ENCODE results near the gene TDRD12. TPM values are rescaled to one million over a fixed set of nuclear protein-coding genes. Genes with fewer than 3 reads are reported as not detected.
A peak's percentile ranks its signal among the peaks of the same experiment; 100 is the strongest.

Gene TDRD12
- polyA plus RNA-seq, 4 donors, result 0.11 to 1.2 (median 0.67) TPM

DNA sequence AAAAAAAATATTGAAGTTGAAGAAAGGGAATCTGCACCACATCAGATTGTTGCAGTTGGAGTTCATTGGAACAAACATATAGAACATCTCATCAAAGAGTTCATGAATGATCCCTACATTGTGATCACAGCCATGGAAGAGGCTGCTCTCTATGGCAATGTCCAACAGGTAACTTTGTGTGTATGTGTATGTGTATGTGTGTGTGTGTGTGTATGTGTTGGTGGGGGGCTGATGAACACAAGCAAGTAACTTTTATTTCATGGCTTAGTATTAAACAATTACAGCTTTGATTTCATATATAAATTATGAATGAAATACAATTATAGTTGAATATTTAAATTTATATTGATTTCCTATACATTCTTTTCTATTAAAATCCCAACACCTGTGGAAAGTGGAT lies 80.6 kb downstream of the TDRD12 start:
- DNase-seq (ENCODE audit: low read depth in 4 of 4, low spot score in 2 of 4), result no peak

DNA sequence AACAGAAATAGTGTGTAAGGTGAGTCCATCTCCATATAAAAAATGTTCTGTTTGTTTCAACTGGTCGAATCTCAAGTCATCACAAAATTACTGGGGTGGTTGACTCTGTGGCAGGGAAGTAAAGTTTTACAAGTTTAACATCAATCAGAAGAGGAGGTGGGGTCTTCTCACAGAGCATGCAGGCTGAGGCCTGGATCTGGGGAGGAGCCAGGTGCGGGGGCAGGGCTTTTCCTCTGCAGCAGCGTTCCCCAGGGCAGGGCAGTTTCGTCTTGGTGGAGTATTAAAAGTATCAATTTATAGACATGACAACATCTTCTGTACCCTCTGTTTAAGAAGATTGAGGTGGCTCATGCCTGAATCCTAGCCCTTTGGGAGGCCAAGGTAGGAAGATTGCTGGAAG lies 81.2 kb downstream of the TDRD12 start:
- DNase-seq (ENCODE audit: low read depth in 4 of 4, low spot score in 2 of 4), result no peak

DNA sequence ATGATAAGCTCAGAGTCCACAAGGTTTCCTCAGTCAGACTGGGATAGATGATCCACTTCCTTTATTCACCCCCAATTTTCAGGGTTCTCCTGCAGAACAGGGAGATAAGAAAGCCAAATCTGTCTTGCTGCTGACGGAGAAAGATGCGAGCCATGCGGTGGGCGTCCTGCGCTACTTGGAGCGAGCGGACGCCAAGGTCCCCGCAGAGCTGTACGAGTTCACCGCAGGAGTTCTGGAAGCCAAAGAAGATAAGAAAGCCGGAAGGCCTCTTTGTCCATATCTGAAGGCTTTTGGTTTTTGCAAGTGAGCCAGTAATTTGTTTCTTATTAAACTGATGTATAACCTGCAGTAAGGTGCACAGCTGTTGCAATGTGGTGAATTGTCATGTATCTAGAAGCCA lies 83.3 kb downstream of the TDRD12 start:
- DNase-seq (ENCODE audit: low read depth in 4 of 4, low spot score in 2 of 4), result no peak

DNA sequence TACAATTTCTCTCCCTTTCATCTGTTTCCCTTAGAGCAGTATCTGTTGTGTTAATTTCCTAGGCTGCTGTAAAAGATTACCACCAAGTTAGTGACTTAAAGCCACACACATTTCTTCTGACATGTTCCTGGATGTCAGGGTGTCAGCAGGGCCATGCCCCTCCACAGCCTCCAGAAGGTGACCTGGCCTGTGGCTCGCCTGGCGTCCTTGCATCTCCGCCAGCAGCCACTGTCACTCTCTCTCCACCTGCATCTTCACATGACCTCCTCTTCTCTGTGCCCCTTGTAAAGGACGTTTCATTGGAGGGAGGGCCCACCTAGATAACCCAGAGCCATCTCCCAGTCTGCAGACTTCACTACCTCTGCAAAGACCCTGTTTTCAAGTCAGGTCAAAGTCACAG lies 88.7 kb downstream of the TDRD12 start:
- no peak for DNase-seq (ENCODE audit: low read depth in 4 of 4, low spot score in 2 of 4)

DNA sequence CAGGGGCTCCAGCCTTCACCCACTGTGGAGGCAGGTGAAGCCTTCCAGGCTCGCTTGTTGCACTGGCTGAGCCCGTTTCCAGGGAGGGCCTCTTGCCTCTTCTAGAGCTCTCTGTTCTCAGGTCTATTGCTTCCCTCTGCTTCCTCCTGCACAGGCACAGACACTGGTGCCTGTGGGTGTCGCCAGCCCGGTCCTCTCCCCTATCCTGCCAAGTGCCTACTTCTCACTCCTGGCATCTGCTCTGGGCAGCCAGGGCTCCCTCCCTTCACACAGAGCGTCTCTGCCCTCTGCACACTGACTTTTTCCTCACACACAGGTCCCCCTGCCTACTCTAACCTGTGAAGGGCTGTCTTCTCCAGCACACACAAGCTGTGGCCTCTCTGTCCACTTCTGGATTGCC lies 89.7 kb downstream of the TDRD12 start:
- DNase-seq (ENCODE audit: low read depth in 4 of 4, low spot score in 2 of 4), result no peak

DNA sequence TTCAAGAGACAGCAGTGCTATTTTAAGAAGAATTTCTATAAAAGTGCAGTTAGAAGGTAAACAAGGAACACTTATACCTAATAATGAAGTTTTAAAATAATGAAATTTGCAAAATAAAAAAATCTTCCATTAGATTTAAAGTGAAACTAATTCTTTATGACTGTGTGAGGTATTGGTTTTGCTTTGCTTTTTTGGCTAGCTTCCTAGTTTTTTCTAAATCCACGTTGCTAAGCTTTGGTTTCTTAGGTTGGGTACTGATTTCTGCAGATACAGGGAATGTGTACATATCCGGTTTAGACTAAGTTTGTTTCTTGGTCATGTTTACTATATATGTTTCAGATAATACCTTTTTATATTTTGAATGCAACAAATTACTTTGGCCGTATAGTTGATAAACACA lies 90.2 kb downstream of the TDRD12 start:
- DNase-seq (ENCODE audit: low read depth in 4 of 4, low spot score in 2 of 4), result no peak

DNA sequence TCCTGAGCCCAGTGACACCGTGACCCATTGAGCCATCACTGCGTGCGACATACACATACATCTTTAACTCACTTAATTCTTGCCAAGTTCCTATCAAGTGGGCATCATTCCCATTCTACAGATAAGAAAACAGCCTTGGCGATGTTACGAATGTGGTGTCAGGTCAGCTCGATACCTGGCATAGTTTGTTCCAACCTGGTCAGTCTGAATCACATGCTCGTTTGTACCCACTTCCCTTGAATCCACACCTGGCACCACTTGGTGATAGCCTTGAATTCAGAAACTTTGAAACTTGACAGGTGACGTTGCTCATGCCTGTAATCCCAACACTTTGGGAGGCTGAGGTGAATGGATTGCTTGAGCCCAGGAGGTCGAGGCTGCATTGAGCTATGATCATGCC lies 90.9 kb downstream of the TDRD12 start:
- DNase-seq (ENCODE audit: low read depth in 4 of 4, low spot score in 2 of 4), result no peak

DNA sequence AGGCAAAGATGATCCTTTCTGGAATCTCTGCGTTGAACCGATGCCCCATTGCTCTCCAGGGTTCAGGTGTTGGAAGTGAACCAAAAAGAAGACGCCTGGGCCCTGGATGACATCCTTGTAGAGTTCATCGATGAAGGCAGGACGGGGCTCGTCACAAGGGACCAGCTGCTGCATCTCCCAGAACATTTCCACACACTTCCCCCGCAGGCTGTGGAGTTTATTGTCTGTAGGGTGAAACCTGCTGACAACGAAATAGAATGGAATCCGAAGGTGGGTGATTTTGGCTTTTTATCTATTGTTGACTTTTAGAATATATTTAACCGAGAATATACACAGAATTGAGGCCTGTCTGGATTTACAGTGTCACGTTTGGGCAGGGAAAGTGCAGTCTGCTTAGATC lies 91.6 kb downstream of the TDRD12 start:
- no peak for DNase-seq (ENCODE audit: low read depth in 4 of 4, low spot score in 2 of 4)

DNA sequence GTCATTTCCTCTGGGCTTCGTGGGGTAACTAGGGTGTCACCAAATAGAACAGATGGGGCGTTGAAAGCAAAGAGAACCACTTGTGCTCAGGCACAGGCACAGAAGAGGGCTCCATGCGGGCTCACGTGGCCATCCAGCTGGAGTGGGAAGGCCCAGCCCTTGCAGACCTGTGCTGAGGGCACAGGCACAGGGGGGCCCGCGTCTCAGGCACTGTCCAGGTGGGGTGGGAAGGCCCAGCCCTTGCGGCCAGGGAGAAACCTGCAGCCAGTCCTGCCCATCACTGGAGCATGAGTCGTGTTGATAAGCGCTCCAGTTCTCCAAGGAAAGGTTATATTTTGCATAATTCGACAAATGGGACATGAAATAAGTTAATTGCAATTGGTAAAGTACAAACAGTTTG lies 92.5 kb downstream of the TDRD12 start:
- DNase-seq (ENCODE audit: low read depth in 4 of 4, low spot score in 2 of 4), result no peak

DNA sequence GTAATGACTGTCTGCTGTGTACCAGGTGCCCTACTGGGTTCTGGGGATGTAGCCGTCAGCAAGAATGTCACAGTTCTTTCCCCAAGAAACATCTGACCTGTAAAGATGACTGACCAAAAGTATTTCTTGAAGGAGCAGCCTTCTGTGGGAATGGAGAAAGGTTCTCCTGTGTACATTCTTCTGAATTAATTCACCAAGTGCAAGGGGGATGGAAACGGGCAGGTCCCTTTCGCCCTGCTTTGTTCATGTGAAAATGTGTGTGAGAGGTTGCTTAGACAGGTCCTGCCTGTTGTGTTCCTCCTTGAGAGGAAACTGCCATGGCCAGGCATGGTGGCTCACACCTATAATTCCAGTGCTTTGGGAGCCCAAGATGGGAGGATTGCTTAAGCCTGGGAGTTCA lies 93.0 kb downstream of the TDRD12 start:
- no peak for DNase-seq (ENCODE audit: low read depth in 4 of 4, low spot score in 2 of 4)

DNA sequence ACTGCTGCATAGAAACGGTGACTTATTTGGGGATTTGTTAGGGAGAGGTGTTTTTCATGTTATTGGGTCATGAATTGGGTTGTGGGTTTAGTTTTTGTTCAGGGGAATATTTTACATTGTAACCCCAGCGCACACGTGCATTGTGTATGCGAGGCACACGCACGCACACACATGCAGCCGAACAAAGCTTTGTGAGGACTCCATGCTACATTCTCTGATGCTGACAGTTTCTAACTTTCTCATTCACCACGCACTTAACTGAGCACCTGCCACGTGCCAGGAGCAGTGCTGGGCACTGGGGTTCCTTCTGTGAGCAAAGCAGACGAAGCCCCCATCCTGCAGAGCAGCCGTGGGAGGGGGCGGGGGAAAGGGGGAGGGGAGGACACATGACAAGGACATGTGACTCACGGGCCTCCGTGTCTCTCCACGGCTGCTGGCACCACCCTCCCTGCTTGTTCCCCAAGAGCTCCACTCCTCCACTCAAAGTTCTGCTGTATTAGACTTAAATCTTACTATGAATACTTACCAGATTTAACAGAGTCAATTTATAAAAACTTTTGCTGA lies 94.4 kb downstream of the TDRD12 start:
- no peak for DNase-seq (ENCODE audit: low read depth in 4 of 4, low spot score in 2 of 4)

DNA sequence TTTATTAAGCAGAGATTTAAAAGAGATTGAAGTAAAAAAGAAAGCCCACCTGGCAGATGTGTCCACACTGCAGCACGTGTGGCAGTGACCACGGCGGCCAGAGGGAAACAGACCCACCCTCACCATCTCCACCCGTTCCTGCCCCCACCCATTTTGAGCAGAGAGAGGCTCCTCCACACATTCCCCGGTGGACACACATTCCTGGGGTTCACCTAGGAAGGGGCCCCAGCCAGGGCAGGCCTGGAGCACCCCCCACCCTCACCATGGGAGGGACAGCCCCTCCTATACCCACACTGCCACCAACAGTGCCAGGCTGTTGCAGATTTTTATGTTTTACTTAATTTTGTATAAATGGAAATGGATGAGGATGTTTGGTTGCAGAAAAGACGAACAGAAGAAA lies 95.1 kb downstream of the TDRD12 start:
- DNase-seq (ENCODE audit: low read depth in 4 of 4, low spot score in 2 of 4), result no peak

DNA sequence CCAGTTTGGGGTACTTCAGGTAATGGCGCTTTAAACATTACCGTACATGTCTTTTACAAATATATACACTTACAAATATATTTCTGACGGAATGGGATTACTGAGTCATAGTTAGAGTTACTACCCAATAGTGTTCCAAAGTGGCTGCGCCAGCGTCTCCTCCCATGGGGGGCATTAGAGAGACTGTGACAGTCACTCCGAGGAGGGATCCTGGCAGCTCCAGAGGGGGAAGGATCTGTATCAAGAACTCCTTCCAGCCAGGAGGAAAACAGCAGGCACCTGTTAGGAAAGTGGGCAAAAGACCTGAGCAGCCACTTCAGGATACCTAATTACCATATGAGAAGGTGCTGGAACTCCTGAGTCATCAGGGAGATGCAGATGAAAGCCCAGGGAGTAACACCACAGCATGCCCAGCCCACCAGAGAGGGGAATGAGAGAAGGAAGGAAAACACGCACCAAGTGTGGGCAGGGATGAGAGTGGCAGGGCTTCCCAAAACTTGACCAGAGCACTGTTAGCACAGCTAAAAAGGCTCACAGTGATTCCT lies 97.1 kb downstream of the TDRD12 start:
- no peak for DNase-seq (ENCODE audit: low read depth in 4 of 4, low spot score in 2 of 4)

DNA sequence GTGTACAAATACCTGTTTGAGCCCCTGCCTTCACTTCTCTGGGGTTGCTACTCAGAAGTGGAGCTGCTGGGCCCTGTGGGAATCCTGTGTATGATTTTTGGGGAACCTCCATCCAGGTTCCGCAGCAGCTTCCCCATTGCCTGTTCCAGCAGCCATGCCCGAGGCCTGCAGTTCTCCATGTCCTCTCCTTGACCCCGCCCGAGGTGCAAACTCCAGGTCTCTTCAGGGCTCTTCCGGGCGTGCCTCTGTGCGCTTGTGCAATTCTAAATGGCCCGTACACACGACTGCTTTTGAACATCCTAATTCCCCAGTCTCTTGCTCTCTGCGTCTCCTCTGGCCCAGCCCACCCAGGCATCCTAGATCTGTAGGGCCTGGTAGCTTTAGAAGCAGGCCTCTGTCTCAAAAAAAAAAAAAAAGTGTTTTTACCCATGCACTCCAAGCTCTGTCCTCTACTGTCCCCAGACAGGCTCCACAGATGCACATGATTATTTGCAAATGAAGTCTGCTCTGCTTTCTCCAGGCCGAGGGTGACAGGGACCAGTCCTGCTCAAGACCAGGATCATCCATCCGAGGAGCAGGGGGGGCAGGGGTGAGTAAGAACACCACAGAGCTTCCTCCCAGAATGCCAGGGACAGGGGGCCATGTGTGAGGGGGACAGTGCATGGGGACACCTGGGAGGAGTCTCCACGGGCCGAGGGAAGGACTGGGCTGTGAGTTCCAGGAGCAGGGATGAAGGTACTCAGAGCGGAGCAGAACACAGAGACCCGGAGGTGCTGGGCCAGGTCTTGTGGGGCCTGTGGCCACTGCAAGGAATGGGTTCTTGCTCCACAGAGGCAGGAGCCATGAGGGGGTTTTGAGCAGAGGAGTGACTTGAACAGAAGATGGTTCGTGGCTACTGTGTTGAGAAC lies 98.3 kb downstream of the TDRD12 start:
- DNase-seq (ENCODE audit: low read depth in 4 of 4, low spot score in 2 of 4), result no peak

DNA sequence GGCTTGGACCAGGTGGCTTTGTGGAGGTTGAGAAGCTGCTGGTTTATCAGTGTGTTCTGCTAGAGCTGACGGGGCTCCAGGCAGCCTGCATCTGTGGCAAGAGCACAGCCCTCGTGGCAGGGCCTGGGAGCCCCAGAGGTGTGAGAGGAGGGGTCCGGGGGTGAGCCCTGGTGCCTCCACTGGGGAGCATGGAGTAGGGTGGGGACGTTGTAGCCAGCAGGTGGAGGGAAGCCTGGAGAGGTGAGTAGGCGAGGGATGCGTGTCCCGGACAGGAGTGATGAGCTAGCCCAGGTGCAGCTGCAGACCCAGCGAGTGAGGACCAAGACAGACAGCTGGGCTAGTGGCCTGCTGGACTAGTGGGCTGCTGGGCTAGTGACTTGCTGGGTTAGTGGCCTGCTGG lies 99.0 kb downstream of the TDRD12 start:
- DNase-seq (ENCODE audit: low read depth in 4 of 4, low spot score in 2 of 4), result no peak

DNA sequence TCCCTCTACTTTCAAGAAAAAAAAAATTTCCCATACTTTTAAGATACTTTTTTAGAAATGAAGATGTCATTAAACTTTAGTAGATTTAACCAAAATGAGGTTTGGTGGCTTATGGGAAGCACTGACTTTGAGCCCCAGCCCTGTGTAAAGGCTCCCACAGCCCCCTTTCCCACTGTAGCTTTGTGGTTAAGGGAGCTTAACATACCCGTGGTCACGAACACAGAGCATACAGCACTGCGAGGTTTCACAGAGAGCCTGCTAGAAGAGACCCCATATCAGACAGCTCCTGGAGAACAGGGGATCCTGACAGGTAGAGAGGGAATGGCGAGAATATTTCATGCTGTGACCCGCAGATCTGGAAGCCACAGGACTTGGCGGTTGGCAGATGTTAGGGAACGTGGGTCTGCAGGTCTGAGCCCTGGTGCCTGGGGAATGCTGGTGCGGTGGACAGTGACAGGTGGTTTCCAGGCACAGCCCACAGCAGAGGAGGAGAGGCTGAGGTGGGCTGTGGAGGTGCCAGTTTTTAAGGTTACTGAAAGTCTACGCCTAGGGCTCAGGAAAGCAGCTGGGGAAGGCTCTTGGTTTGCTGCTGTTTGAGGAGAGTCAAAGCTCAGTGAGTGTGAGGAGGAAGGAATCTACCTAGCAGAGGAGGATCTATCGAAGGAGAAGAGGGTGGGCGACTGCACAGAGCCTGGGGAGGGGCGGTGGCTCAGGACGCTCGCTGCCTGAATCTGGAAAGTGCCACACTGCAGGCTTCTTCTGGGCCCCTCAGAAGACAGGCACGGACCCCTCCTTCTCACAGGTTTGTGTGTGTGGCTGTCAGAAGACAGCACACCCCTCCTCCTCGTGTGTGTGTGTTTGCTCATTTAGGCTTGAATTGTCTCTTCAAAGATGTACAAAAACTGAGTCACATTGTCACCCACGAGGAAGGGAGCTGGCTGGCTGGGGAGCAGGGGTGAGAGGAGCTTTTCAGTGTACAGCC lies 100.1 kb downstream of the TDRD12 start:
- DNase-seq (ENCODE audit: low read depth in 4 of 4, low spot score in 2 of 4), result no peak

DNA sequence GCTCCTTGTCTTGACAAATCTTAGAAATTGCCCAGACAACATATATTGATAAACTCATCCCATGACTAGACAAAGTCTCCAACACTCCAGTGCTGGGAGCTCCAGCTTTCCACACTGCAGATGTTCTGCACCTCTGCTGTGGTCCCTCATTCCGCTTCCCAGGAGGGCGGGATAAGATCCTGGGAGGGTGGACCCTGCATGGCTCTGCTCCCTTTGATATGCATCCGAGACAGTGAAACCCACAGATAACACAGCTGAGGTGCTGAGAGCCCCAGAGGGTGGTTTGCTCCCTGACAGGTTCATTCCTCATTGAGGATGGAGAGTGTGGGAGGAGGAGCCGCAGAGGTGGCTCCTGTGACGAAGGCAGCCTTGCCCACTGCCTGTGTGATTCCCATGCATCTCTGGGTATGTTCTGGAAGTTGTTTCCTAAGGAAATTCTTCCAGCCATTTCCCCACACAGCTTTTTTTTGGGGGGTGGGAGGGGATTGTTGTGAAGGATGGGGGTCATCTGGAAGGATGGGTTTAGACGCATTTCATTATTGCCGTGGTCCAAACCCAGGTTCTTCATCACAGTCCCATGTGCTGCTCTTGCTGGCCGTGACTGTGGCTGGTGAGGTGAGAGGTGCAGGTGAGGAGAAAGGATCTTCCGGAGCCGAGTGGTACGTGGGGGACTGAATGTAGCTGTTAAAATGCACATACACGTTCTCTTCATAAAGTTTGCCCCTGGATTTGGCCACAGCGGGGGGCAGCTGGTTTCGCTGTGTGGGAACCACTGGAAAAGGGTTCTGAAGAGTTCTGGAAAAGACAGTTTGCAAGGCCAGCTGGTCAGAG lies 103.6 kb downstream of the TDRD12 start:
- DNase-seq (ENCODE audit: low read depth in 4 of 4, low spot score in 2 of 4), result no peak

DNA sequence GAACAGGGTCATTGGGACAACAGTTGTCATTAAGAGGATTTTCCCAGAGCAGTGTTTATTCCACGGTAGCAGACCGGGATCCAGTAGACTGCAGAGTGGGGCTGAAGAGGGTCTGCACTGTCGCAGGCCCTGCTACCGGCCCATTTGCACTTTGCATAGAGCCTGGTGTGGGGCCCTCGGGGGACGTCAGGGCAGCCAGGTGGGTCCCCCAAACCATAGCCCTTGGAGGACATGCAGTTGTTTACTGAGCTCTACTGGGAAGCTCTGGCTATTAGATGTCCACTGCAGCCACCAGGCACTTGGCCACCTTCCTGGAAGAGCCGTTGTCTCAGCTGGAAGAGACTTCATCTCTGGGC lies 104.2 kb downstream of the TDRD12 start:
- DNase-seq (ENCODE audit: low read depth in 4 of 4, low spot score in 2 of 4), result no peak

DNA sequence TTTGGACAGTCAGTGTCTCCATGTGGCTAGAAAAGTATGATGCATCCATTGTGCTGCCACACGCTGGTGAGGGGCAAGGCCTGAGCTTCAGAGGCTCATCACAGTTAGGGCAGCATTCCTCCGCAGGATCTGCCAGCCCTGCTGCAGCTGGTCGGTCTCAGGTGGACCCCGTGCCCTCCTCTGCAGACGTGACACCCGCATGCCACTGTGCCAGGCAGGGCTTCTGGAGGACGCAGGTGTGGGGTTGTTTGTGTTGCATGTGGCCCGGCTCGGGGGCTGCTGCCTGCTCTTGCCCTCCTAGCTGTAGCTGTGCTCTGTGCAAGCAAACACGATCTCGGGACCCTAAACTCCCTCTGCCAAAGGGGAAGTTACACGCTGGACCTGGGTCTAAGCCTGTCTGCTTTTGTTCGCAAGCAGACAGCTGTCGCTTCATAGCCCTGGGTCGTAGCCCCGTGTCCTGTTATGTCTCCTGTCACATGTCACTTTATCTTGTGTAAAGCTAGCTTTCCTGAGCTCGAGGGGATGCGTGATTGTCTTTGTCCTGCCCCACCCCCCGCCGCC lies 104.7 kb downstream of the TDRD12 start:
- DNase-seq (ENCODE audit: low read depth in 4 of 4, low spot score in 2 of 4), result peak in 3 of 4 donors; percentile 19 to 26 (median 23)
